GM19025 (cell line): ENCODE results near the gene RASA2.

ENCODE experiments used
- ATAC-seq: cut with Tn5 transposase; IDR thresholded peaks from one replicate; pipeline ENCODE4 v1.9.1; 2021; ENCODE audit warnings: mild to moderate bottlenecking, low read depth, moderate library complexity; ENCODE audit not compliant: unreplicated experiment

Gene RASA2

GRCh38 chr3:141486746-141487520, at the start of gene RASA2:
Gene RASA2 (plus strand): TSS chr3:141487027. CDS start chr3:141487084, 57 bp downstream.
- ATAC-seq: peak; percentile 73

- ATAC-seq: no peak
These were observed 47.2 kb upstream of the RASA2 start for GRCh38 chr3:141439589-141439988.

GRCh38 chr3:141440942-141441341, 45.9 kb upstream of the RASA2 start:
- ATAC-seq: peak; percentile 20

GRCh38 chr3:141441381-141442364, 45.2 kb upstream of the RASA2 start:
- peak; percentile 93 for ATAC-seq

GRCh38 chr3:141442446-141442845, 44.4 kb upstream of the RASA2 start:
- ATAC-seq: no peak

- ATAC-seq: no peak
These were observed 43.9 kb upstream of the RASA2 start for GRCh38 chr3:141442914-141443313.

GRCh38 chr3:141444586-141445285, 42.1 kb upstream of the RASA2 start:
- ATAC-seq: no peak

- ATAC-seq: no peak
These were observed 40.8 kb upstream of the RASA2 start for GRCh38 chr3:141445990-141446389.

- no peak for ATAC-seq
These were observed 40.1 kb upstream of the RASA2 start for GRCh38 chr3:141446737-141447136.

- ATAC-seq: no peak
These were observed 39.4 kb upstream of the RASA2 start for GRCh38 chr3:141447383-141447782.

- ATAC-seq: no peak
These were observed 38.1 kb upstream of the RASA2 start for GRCh38 chr3:141448606-141449220.

GRCh38 chr3:141449424-141449823, 37.4 kb upstream of the RASA2 start:
- no peak for ATAC-seq

- no peak for ATAC-seq
These were observed 36.0 kb upstream of the RASA2 start for GRCh38 chr3:141450727-141451375.

GRCh38 chr3:141452045-141452444, 34.8 kb upstream of the RASA2 start:
- peak; percentile 58 for ATAC-seq

GRCh38 chr3:141452773-141453172, 34.1 kb upstream of the RASA2 start:
- ATAC-seq: no peak

GRCh38 chr3:141454054-141454453, 32.8 kb upstream of the RASA2 start:
- no peak for ATAC-seq

- no peak for ATAC-seq
These were observed 31.8 kb upstream of the RASA2 start for GRCh38 chr3:141454906-141455602.

GRCh38 chr3:141455603-141456300, 31.1 kb upstream of the RASA2 start:
- no peak for ATAC-seq

- no peak for ATAC-seq
These were observed 30.6 kb upstream of the RASA2 start for GRCh38 chr3:141456301-141456625.
